Measurements from ENCODE around the gene UNC5C. TPM values are rescaled to one million over a fixed set of nuclear protein-coding genes. Genes with fewer than 3 reads are reported as not detected.

UNC5C gene
- total and polyA plus RNA-seq, 9 donors, result 0.45 to 1.3 (median 0.80) TPM

- H3K9me3 ChIP-seq (replicated peaks; ENCODE audit: control insufficient read depth, low read depth, low read length), result no peaks in the 10 kb centered on the region
- H3K36me3 ChIP-seq (ENCODE audit: control insufficient read depth, insufficient read depth, low read length), result no peaks in the 10 kb centered on the region
- no peak overlapping the region for H3K4me3 ChIP-seq (ENCODE audit: low read length)
- peak; percentile 32 for DNase-seq
- no peaks in the 10 kb centered on the region for H3K4me1 ChIP-seq (ENCODE audit: control insufficient read depth, insufficient read depth, low read length)
- H3K27me3 ChIP-seq (ENCODE audit: control insufficient read depth, insufficient read depth, low read length), result no peaks in the 10 kb centered on the region
- no peak overlapping the region for H3K27ac ChIP-seq (ENCODE audit: low read length)
- no CpG with 5 or more reads among the region's 1 CpG for WGBS (ENCODE audit: insufficient coverage)
Measured at GRCh38 chr4:95289028-95289634, 259.6 kb downstream of the UNC5C start.

- 88% methylated on average over 1 of the region's 1 CpG for WGBS (ENCODE audit: insufficient coverage)
Measured at GRCh38 chr4:95288552-95288951, 260.2 kb downstream of the UNC5C start.

GRCh38 chr4:95285797-95286196, 263.0 kb downstream of the UNC5C start:
- Histone ChIP-seq H3K27ac (ENCODE audit: low read length) (no peak overlapping the region), H3K9me3 (replicated peaks; ENCODE audit: control insufficient read depth, low read depth, low read length) (no peaks in the 10 kb centered on the region), H3K4me1 (ENCODE audit: control insufficient read depth, insufficient read depth, low read length) (no peaks in the 10 kb centered on the region), H3K27me3 (ENCODE audit: control insufficient read depth, insufficient read depth, low read length) (no peaks in the 10 kb centered on the region), H3K36me3 (ENCODE audit: control insufficient read depth, insufficient read depth, low read length) (no peaks in the 10 kb centered on the region), H3K4me3 (ENCODE audit: low read length) (no peak overlapping the region)
- DNase-seq, result no peak
- WGBS (ENCODE audit: insufficient coverage), result no CpG with 5 or more reads among the region's 2 CpGs

More at GRCh38 chr4:95288552-95288951, 260.2 kb downstream of the UNC5C start:
- no peak overlapping the region for H3K4me3 ChIP-seq (ENCODE audit: low read length)
- DNase-seq, result no peak
- no peaks in the 10 kb centered on the region for H3K36me3 ChIP-seq (ENCODE audit: control insufficient read depth, insufficient read depth, low read length)
- no peaks in the 10 kb centered on the region for H3K4me1 ChIP-seq (ENCODE audit: control insufficient read depth, insufficient read depth, low read length)
- H3K27me3 ChIP-seq (ENCODE audit: control insufficient read depth, insufficient read depth, low read length), result no peaks in the 10 kb centered on the region
- no peaks in the 10 kb centered on the region for H3K9me3 ChIP-seq (replicated peaks; ENCODE audit: control insufficient read depth, low read depth, low read length)
- no peak overlapping the region for H3K27ac ChIP-seq (ENCODE audit: low read length)

- H3K4me1 ChIP-seq (ENCODE audit: control insufficient read depth, insufficient read depth, low read length), result no peaks in the 10 kb centered on the region
- H3K9me3 ChIP-seq (replicated peaks; ENCODE audit: control insufficient read depth, low read depth, low read length), result no peaks in the 10 kb centered on the region
- H3K4me3 ChIP-seq (ENCODE audit: low read length), result no peak overlapping the region
- H3K36me3 ChIP-seq (ENCODE audit: control insufficient read depth, insufficient read depth, low read length), result no peaks in the 10 kb centered on the region
- H3K27ac ChIP-seq (ENCODE audit: low read length), result no peak overlapping the region
- no peaks in the 10 kb centered on the region for H3K27me3 ChIP-seq (ENCODE audit: control insufficient read depth, insufficient read depth, low read length)
- WGBS (ENCODE audit: insufficient coverage), result no CpG with 5 or more reads among the region's 1 CpG
- DNase-seq, result no peak
Measured at GRCh38 chr4:95284655-95285054, 264.1 kb downstream of the UNC5C start.

- Histone ChIP-seq H3K27ac (ENCODE audit: low read length) (no peak overlapping the region), H3K4me3 (ENCODE audit: low read length) (no peak overlapping the region), H3K27me3 (ENCODE audit: control insufficient read depth, insufficient read depth, low read length) (no peaks in the 10 kb centered on the region), H3K36me3 (ENCODE audit: control insufficient read depth, insufficient read depth, low read length) (no peaks in the 10 kb centered on the region), H3K9me3 (replicated peaks; ENCODE audit: control insufficient read depth, low read depth, low read length) (no peaks in the 10 kb centered on the region), H3K4me1 (ENCODE audit: control insufficient read depth, insufficient read depth, low read length) (no peaks in the 10 kb centered on the region)
- no peak for DNase-seq
- WGBS (ENCODE audit: insufficient coverage), result 60% methylated on average over 1 of the region's 10 CpGs
Measured at GRCh38 chr4:95283320-95283719, 265.5 kb downstream of the UNC5C start.

GRCh38 chr4:95272797-95273196, 276.0 kb downstream of the UNC5C start:
- Histone ChIP-seq H3K36me3 (ENCODE audit: control insufficient read depth, insufficient read depth, low read length) (no peaks in the 10 kb centered on the region), H3K9me3 (replicated peaks; ENCODE audit: control insufficient read depth, low read depth, low read length) (no peaks in the 10 kb centered on the region)
- no CpG with 5 or more reads among the region's 3 CpGs for WGBS (ENCODE audit: insufficient coverage)

GRCh38 chr4:95272036-95272435, 276.7 kb downstream of the UNC5C start:
- Histone ChIP-seq H3K36me3 (ENCODE audit: control insufficient read depth, insufficient read depth, low read length) (no peaks in the 10 kb centered on the region), H3K4me3 (ENCODE audit: low read length) (no peak overlapping the region), H3K27me3 (ENCODE audit: control insufficient read depth, insufficient read depth, low read length) (no peaks in the 10 kb centered on the region), H3K27ac (ENCODE audit: low read length) (no peak overlapping the region), H3K4me1 (ENCODE audit: control insufficient read depth, insufficient read depth, low read length) (no peaks in the 10 kb centered on the region), H3K9me3 (replicated peaks; ENCODE audit: control insufficient read depth, low read depth, low read length) (no peaks in the 10 kb centered on the region)
- DNase-seq, result no peak
- WGBS (ENCODE audit: insufficient coverage), result no CpG with 5 or more reads among the region's 3 CpGs

More at GRCh38 chr4:95272797-95273196, 276.0 kb downstream of the UNC5C start:
- H3K4me3 ChIP-seq (ENCODE audit: low read length), result no peak overlapping the region
- H3K27me3 ChIP-seq (ENCODE audit: control insufficient read depth, insufficient read depth, low read length), result no peaks in the 10 kb centered on the region
- no peak overlapping the region for H3K27ac ChIP-seq (ENCODE audit: low read length)
- DNase-seq, result peak; percentile 26
- no peaks in the 10 kb centered on the region for H3K4me1 ChIP-seq (ENCODE audit: control insufficient read depth, insufficient read depth, low read length)

GRCh38 chr4:95268819-95269565, 279.8 kb downstream of the UNC5C start:
- Histone ChIP-seq H3K27me3 (ENCODE audit: control insufficient read depth, insufficient read depth, low read length) (no peaks in the 10 kb centered on the region), H3K4me1 (ENCODE audit: control insufficient read depth, insufficient read depth, low read length) (no peaks in the 10 kb centered on the region), H3K36me3 (ENCODE audit: control insufficient read depth, insufficient read depth, low read length) (no peaks in the 10 kb centered on the region), H3K4me3 (ENCODE audit: low read length) (no peak overlapping the region), H3K27ac (ENCODE audit: low read length) (no peak overlapping the region), H3K9me3 (replicated peaks; ENCODE audit: control insufficient read depth, low read depth, low read length) (no peaks in the 10 kb centered on the region)
- 74% methylated on average over 3 of the region's 7 CpGs for WGBS (ENCODE audit: insufficient coverage)
- peak; percentile 25 for DNase-seq

GRCh38 chr4:95267081-95267480, 281.7 kb downstream of the UNC5C start:
- Histone ChIP-seq H3K27ac (ENCODE audit: low read length) (no peak overlapping the region), H3K27me3 (ENCODE audit: control insufficient read depth, insufficient read depth, low read length) (no peaks in the 10 kb centered on the region), H3K36me3 (ENCODE audit: control insufficient read depth, insufficient read depth, low read length) (no peaks in the 10 kb centered on the region), H3K9me3 (replicated peaks; ENCODE audit: control insufficient read depth, low read depth, low read length) (no peaks in the 10 kb centered on the region), H3K4me3 (ENCODE audit: low read length) (no peak overlapping the region), H3K4me1 (ENCODE audit: control insufficient read depth, insufficient read depth, low read length) (no peaks in the 10 kb centered on the region)
- no peak for DNase-seq

- WGBS (ENCODE audit: insufficient coverage), result no CpG with 5 or more reads among the region's 5 CpGs
- peak; percentile 15 for DNase-seq
- H3K27ac ChIP-seq (ENCODE audit: low read length), result no peak overlapping the region
Measured at GRCh38 chr4:95265814-95266740, 282.7 kb downstream of the UNC5C start.

More at GRCh38 chr4:95265814-95266740, 282.7 kb downstream of the UNC5C start:
- Histone ChIP-seq H3K36me3 (ENCODE audit: control insufficient read depth, insufficient read depth, low read length) (no peaks in the 10 kb centered on the region), H3K4me1 (ENCODE audit: control insufficient read depth, insufficient read depth, low read length) (no peaks in the 10 kb centered on the region), H3K9me3 (replicated peaks; ENCODE audit: control insufficient read depth, low read depth, low read length) (no peaks in the 10 kb centered on the region), H3K4me3 (ENCODE audit: low read length) (no peak overlapping the region), H3K27me3 (ENCODE audit: control insufficient read depth, insufficient read depth, low read length) (no peaks in the 10 kb centered on the region)

All from muscle of leg (tissue), 11 donors.